IgD-negative memory B cell (primary cell): Measurements from ENCODE around the gene PRR23E. TPM values are rescaled to one million over a fixed set of nuclear protein-coding genes. Genes with fewer than 3 reads are reported as not detected.

Experiments used
- H3K27ac Mint-ChIP-seq, 3 donors: one replicate each; pipeline ENCODE4 v1.8.0; 2020 to 2022; ENCODE audit warnings: mild to moderate bottlenecking in 3 of 3, mixed read lengths in 3 of 3, moderate library complexity in 1 of 3
- H3K27me3 Mint-ChIP-seq: one replicate; pipeline ENCODE4 v1.8.0; 2021; ENCODE audit warnings: mixed read lengths
- H3K36me3 Mint-ChIP-seq: one replicate; pipeline ENCODE4 v1.8.0; 2020; ENCODE audit warnings: mild to moderate bottlenecking, mixed read lengths
- H3K4me1 Mint-ChIP-seq, 3 donors: one replicate each; pipeline ENCODE4 v1.8.0; 2020 to 2022; ENCODE audit warnings: mixed read lengths in 3 of 3, mild to moderate bottlenecking in 1 of 3
- H3K4me3 Mint-ChIP-seq, 4 donors: one replicate each; pipeline ENCODE4 v1.8.0; 2020 to 2022; ENCODE audit warnings: mild to moderate bottlenecking in 4 of 4, mixed read lengths in 4 of 4, moderate library complexity in 3 of 4
- H3K9me3 Mint-ChIP-seq, 3 donors: one replicate each; pipeline ENCODE4 v1.8.0; 2020 to 2021; ENCODE audit warnings: mixed read lengths in 3 of 3, mild to moderate bottlenecking in 1 of 3
- polyA plus RNA-seq: library from polyadenylated mRNA; unstranded; fragments of 300-500 nt; fragmentation: Illumina TruSeq; gene quantifications from one replicate; pipeline ENCODE4 v1.2.3, GENCODE V29; 2021

The PRR23E gene
- polyA plus RNA-seq, 1 donor from 2014 or later = not detected

GRCh38 chr3:127206611-127207516 lies 13.9 kb downstream of the PRR23E start:
- H3K4me3 Mint-ChIP-seq = no peak overlapping the region
- H3K9me3 Mint-ChIP-seq = peaks cover 3 to 9% (median 7%) of the 10 kb centered on the region in 3 donors
- H3K36me3 Mint-ChIP-seq = no peaks in the 10 kb centered on the region
- no peaks in the 10 kb centered on the region for H3K4me1 Mint-ChIP-seq
- H3K27me3 Mint-ChIP-seq = peaks cover 25% of the 10 kb centered on the region
- peak overlapping the region in 1 of 3 donors; percentile 62 for H3K27ac Mint-ChIP-seq

DNA sequence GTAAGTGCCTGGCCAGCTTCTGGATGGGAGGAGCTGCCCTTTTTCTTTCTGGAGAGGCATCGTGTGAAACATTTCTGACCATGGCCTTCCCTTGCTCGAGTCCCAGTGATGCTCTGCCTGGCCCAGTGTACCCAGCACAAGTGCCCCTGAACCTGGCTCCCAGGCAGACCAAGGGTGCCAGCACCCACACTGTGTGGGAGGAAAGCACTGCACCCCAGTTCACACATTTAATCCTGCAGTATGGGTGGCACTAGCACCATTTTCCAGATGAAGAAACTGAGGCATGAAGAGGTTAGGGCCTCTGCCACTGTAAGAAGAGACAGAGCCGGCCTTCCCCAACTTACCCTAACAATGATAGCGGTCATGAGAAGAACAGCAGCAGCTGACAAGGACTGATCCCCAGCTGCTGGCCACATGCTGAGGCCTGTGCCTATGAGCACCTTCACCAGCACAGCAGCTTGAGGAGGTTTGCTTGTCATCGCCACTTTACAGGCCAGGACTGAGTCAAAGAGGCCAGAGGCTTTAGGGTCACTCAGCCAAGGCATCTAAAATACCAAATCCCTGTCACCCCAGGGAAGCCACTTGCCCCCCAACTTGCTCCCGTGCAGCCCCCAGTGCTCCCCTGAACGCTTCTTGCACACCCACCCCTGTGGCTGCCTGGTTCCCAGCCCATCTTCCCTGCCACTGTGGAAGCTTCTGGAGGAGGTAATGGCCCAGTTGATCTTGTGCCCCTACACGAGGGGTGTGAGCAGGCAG lies 15.0 kb downstream of the PRR23E start:
- no peaks in the 10 kb centered on the region for H3K4me1 Mint-ChIP-seq
- H3K27me3 Mint-ChIP-seq = peaks cover 30% of the 10 kb centered on the region
- peaks cover under 1 to 3% (median 2%) of the 10 kb centered on the region in 3 donors for H3K9me3 Mint-ChIP-seq
- H3K4me3 Mint-ChIP-seq = no peak overlapping the region
- H3K27ac Mint-ChIP-seq = no peak overlapping the region
- H3K36me3 Mint-ChIP-seq = no peaks in the 10 kb centered on the region

- Mint-ChIP-seq H3K27me3 (peaks cover 35% of the 10 kb centered on the region), H3K4me1 (no peaks in the 10 kb centered on the region), H3K27ac (no peak overlapping the region), H3K9me3 (peaks cover 0 to 3% (median 0%) of the 10 kb centered on the region in 3 donors), H3K36me3 (no peaks in the 10 kb centered on the region), H3K4me3 (no peak overlapping the region)
Measured at GRCh38 chr3:127208483-127209100, 15.7 kb downstream of the PRR23E start.

DNA sequence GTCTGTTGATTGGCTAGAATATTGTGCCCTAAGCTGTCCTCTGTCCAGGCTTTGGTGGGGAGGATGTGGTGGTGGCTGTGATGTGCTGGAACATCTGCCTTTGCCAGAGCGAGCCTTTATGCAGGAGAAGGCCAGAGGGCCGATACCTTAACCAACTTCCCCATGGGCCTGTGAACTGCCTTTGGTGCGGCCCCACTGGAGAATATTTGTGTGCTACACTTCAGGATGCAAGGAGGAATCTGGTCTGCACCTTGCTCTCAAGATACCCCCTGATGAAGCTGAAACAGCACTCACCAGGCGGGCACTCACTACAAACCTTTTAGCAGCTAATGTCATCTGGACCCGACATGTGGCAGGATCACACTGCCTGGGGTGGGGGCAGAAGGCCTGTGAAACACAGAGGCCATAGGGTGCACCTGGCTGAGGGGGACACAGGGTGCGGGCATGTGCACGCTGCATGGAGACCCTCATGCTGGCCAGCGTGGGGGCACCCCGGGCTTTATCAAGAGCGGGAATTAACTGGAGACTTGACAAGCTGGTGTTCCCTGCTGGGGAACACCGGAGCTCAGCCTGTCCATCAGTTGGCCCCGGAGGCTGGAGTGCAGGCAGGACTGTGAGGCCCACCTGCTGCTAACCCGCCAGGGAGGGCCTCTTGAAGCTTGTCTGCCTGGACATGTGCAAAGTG lies 16.4 kb downstream of the PRR23E start:
- H3K4me1 Mint-ChIP-seq = no peaks in the 10 kb centered on the region
- H3K36me3 Mint-ChIP-seq = no peaks in the 10 kb centered on the region
- H3K27ac Mint-ChIP-seq = no peak overlapping the region
- no peak overlapping the region for H3K4me3 Mint-ChIP-seq
- peaks cover 0 to 2% (median 0%) of the 10 kb centered on the region in 3 donors for H3K9me3 Mint-ChIP-seq
- H3K27me3 Mint-ChIP-seq = peaks cover 37% of the 10 kb centered on the region

- no peak overlapping the region for H3K4me3 Mint-ChIP-seq
- no peaks in the 10 kb centered on the region for H3K4me1 Mint-ChIP-seq
- H3K27me3 Mint-ChIP-seq = peaks cover 36% of the 10 kb centered on the region
- peaks cover 3% of the 10 kb centered on the region for H3K36me3 Mint-ChIP-seq
- no peak overlapping the region for H3K27ac Mint-ChIP-seq
- no peaks in the 10 kb centered on the region for H3K9me3 Mint-ChIP-seq
Measured at GRCh38 chr3:127209840-127210653, 17.1 kb downstream of the PRR23E start.

DNA sequence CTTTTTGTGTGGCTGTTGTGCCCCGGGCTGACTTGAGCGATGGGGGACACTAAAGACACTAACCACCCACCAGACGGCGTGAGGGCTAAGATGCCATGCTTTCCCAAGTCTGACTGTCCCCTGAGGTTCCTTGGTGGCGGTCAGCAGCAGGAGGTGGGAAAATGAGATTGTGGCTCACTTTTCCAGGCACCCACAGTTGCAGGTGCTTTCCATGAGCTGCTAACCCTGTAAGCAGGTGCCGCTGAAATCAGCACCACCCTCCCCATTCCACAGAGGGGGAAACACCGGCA lies 17.7 kb downstream of the PRR23E start:
- Mint-ChIP-seq H3K4me1 (peaks cover 0 to 1% (median 0%) of the 10 kb centered on the region in 3 donors), H3K27me3 (peaks cover 36% of the 10 kb centered on the region), H3K36me3 (peaks cover 3% of the 10 kb centered on the region), H3K27ac (no peak overlapping the region), H3K4me3 (no peak overlapping the region), H3K9me3 (peaks cover 0 to 1% (median 0%) of the 10 kb centered on the region in 3 donors)

DNA sequence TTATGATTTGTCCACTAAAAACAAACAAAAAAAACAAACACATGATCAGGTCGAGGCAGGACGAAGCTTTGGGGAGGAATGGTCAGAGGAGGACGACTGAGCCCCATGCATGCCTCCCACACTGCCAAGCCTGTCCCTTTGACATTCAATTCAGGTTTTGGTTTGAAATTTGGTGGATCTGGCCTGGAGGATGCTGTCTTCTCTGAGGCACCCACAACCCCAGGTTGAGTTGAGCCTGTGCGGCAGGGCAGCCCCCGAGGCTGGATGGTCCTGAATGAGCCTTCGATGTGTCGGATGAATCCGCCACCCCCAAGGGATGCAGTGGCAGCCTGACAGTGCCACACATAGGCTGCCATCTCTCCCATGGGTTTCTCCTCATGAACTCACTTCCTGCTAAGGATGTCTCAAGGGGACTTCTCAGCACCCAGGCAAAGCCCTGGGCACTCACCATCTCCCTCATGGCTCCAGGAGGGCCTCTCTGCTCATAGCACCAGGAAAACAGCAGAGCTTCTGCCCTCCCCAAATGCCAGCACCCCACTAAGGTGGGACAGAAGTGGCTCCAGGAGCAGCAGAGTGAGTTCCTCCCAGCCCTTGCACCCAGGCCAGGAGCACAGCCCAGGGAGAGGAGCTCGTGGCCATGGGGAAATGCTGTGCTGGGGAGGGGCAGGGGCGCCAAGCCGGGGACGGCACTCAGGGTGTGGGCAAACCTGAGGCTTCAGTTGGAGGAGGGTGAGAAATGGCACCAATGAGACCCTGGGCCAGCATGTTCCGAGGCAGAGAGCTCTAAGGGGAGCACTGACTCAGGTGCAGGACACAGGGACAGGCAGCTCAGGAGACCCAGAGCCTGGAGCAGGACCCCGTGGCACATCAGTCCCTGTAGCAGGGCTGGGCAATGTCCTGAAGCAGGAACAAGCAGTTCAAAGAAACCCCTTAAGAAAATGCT lies 18.5 kb downstream of the PRR23E start:
- no peak overlapping the region for H3K4me3 Mint-ChIP-seq
- H3K27ac Mint-ChIP-seq = no peak overlapping the region
- peaks cover 36% of the 10 kb centered on the region for H3K27me3 Mint-ChIP-seq
- peaks cover 0 to 1% (median 0%) of the 10 kb centered on the region in 3 donors for H3K9me3 Mint-ChIP-seq
- peaks cover 3% of the 10 kb centered on the region for H3K36me3 Mint-ChIP-seq
- peaks cover 0 to 1% (median 0%) of the 10 kb centered on the region in 3 donors for H3K4me1 Mint-ChIP-seq

GRCh38 chr3:127212231-127212630 lies 19.3 kb downstream of the PRR23E start:
- peaks cover 3% of the 10 kb centered on the region for H3K36me3 Mint-ChIP-seq
- peaks cover 0 to 1% (median 0%) of the 10 kb centered on the region in 3 donors for H3K4me1 Mint-ChIP-seq
- no peak overlapping the region for H3K27ac Mint-ChIP-seq
- peaks cover 0 to 1% (median 0%) of the 10 kb centered on the region in 3 donors for H3K9me3 Mint-ChIP-seq
- H3K27me3 Mint-ChIP-seq = peaks cover 32% of the 10 kb centered on the region
- H3K4me3 Mint-ChIP-seq = no peak overlapping the region

GRCh38 chr3:127212711-127213110 lies 19.8 kb downstream of the PRR23E start:
- peaks cover 0 to 1% (median 0%) of the 10 kb centered on the region in 3 donors for H3K4me1 Mint-ChIP-seq
- H3K27me3 Mint-ChIP-seq = peaks cover 28% of the 10 kb centered on the region
- no peak overlapping the region for H3K4me3 Mint-ChIP-seq
- no peak overlapping the region for H3K27ac Mint-ChIP-seq
- H3K36me3 Mint-ChIP-seq = peaks cover 3% of the 10 kb centered on the region
- H3K9me3 Mint-ChIP-seq = peaks cover 0 to 1% (median 0%) of the 10 kb centered on the region in 3 donors

DNA sequence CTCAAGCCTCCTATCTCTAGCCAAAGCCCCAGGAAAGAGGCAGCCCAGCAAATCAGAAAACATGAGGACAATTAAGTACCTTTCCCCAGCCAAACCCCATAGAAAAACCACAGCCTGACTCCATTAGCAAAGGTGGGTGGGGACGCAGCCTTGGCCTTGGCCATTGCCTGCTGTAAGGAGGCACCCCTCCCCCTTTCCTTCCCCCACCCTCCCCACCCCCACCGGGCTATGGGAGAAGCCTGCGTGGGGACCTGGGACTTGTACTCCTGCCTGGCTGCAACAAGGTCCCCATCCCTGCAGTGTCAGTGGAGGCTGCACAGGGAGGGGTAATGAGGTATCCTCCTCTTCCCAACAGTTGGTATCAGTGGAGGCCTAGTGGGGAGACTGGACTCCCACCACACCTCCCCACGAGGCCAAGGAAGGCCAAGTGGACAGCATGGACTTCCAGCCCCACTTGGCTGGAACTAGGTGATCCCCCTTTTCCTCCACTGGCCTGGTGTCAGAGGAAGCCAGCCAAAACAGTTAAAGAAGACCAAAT lies 20.5 kb downstream of the PRR23E start:
- no peak overlapping the region for H3K27ac Mint-ChIP-seq
- peaks cover 3% of the 10 kb centered on the region for H3K36me3 Mint-ChIP-seq
- H3K4me1 Mint-ChIP-seq = peaks cover 0 to 1% (median 0%) of the 10 kb centered on the region in 3 donors
- H3K27me3 Mint-ChIP-seq = peaks cover 25% of the 10 kb centered on the region
- no peak overlapping the region for H3K4me3 Mint-ChIP-seq
- peaks cover 0 to 1% (median 0%) of the 10 kb centered on the region in 3 donors for H3K9me3 Mint-ChIP-seq

DNA sequence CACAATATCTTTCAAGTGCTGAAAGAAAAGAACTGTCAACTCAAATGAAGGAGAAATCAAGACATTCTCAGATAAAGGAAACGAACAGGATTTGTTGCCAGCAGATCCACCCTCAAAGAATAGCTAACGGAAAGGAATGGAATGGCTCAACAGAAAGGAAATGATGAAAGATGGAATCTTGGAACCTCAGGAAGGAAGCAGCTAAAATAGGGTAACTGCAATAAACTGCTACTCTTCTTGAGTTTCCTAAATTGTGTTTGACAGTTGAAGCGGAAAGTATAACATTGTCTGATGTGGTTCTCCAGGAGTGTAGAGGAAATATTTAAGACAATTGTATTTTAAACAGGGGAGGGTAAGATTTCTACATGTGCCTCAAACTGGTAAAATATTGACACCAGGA lies 22.0 kb downstream of the PRR23E start:
- Mint-ChIP-seq H3K36me3 (peaks cover 3% of the 10 kb centered on the region), H3K9me3 (peaks cover 0 to 1% (median 0%) of the 10 kb centered on the region in 3 donors), H3K27me3 (peaks cover 17% of the 10 kb centered on the region), H3K27ac (no peak overlapping the region), H3K4me1 (peaks cover 0 to 1% (median 0%) of the 10 kb centered on the region in 3 donors), H3K4me3 (no peak overlapping the region)

GRCh38 chr3:127215714-127216414 lies 22.9 kb downstream of the PRR23E start:
- no peak overlapping the region for H3K27ac Mint-ChIP-seq
- peaks cover 20% of the 10 kb centered on the region for H3K27me3 Mint-ChIP-seq
- peaks cover 0 to 1% (median 0%) of the 10 kb centered on the region in 3 donors for H3K9me3 Mint-ChIP-seq
- H3K4me1 Mint-ChIP-seq = peaks cover 0 to 1% (median 0%) of the 10 kb centered on the region in 3 donors
- H3K36me3 Mint-ChIP-seq = peaks cover 3% of the 10 kb centered on the region
- H3K4me3 Mint-ChIP-seq = no peak overlapping the region
